Loucy (cell line): Measurements from ENCODE around the gene FAM222B.

Source experiments
- CTCF ChIP-seq: fragments of 200-600 bp; sonication (generic); conservative IDR thresholded peaks from 2 replicates; pipeline ENCODE4 v1.5.1; 2014; ENCODE audit warnings: mild to moderate bottlenecking, antibody characterized with exemption, low read length
- EZH2phosphoT487 ChIP-seq: fragments of 200-600 bp; IDR thresholded peaks from 2 replicates; pipeline ENCODE4 v1.6.1; 2018; ENCODE audit warnings: antibody characterized with exemption, mild to moderate bottlenecking, moderate library complexity, borderline replicate concordance

- TF ChIP-seq CTCF (no peak), EZH2phosphoT487 (no peak)
Measured at GRCh38 chr17:28891201-28891600, 48.6 kb upstream of the FAM222B start.
